SU-DHL-6 (cell line): ENCODE data around the gene FAM161A.

Experiments used
- H2AFZ ChIP-seq: fragments of 200-600 bp; sonication (generic); 2 replicates; pipeline ENCODE4 v1.6.1; 2014; ENCODE audit warnings: low read depth, mild to moderate bottlenecking, moderate library complexity, mixed read lengths, antibody characterized with exemption, low read length; ENCODE audit not compliant: severe bottlenecking
- H3F3A ChIP-seq: fragments of 200-600 bp; shearing (Covaris generic); 2 replicates; pipeline ENCODE4 v1.6.0; 2016; ENCODE audit warnings: antibody characterized with exemption, mild to moderate bottlenecking; ENCODE audit not compliant: insufficient read depth
- H3K27ac ChIP-seq: fragments of 200-600 bp; sonication (generic); 2 replicates; pipeline ENCODE4 v1.5.1; 2016; ENCODE audit warnings: low read depth, mild to moderate bottlenecking, low read length, moderate library complexity, mixed read lengths
- H3K27me3 ChIP-seq: fragments of 200-600 bp; sonication (generic), shearing (Covaris generic); 2 replicates; pipeline ENCODE4 v1.6.0; 2014; ENCODE audit warnings: mild to moderate bottlenecking, low read length
- H3K36me3 ChIP-seq: fragments of 200-600 bp; sonication (generic); 2 replicates; pipeline ENCODE4 v1.6.1; 2014; ENCODE audit warnings: mild to moderate bottlenecking, low read length, mixed read lengths
- H3K4me2 ChIP-seq: fragments of 300-600, 200-600 bp; shearing (Covaris generic), sonication (generic); 2 replicates; pipeline ENCODE4 v1.6.0; 2014; ENCODE audit warnings: low read length, low read depth, mild to moderate bottlenecking; ENCODE audit not compliant: poor library complexity, severe bottlenecking
- H3K4me3 ChIP-seq: fragments of 200-600 bp; sonication (generic); 2 replicates; pipeline ENCODE4 v1.5.1; 2014; ENCODE audit warnings: antibody characterized with exemption, low read length, mild to moderate bottlenecking, mixed read lengths; ENCODE audit not compliant: insufficient read depth, poor library complexity, severe bottlenecking
- H3K79me2 ChIP-seq: fragments of 200-600 bp; sonication (generic); 2 replicates; pipeline ENCODE4 v1.6.1; 2014; ENCODE audit warnings: mild to moderate bottlenecking, low read length, moderate library complexity; ENCODE audit not compliant: insufficient read depth
- H3K9ac ChIP-seq: fragments of 200-600 bp; sonication (generic); 2 replicates; pipeline ENCODE4 v1.7.0; 2014; ENCODE audit warnings: mild to moderate bottlenecking, low read length
- H3K9me2 ChIP-seq: fragments of 200-600 bp; sonication (generic); replicated peaks from 2 replicates; pipeline ENCODE4 v1.6.1; 2014; ENCODE audit warnings: low read length; ENCODE audit not compliant: insufficient read depth
- H3K9me3 ChIP-seq: fragments of 200-600 bp; sonication (generic); 2 replicates; pipeline ENCODE4 v1.6.1; 2014; ENCODE audit warnings: low read length, mixed read lengths; ENCODE audit not compliant: insufficient read depth
- H4K20me1 ChIP-seq: fragments of 200-600 bp; sonication (generic); 2 replicates; pipeline ENCODE4 v1.6.1; 2014; ENCODE audit warnings: low read depth, mild to moderate bottlenecking, antibody characterized with exemption, low read length, moderate library complexity, mixed read lengths
- EZH2phosphoT487 ChIP-seq: fragments of 200-600 bp; sonication (generic), shearing (Covaris generic); conservative IDR thresholded peaks from 2 replicates; pipeline ENCODE4 v1.6.1; 2018; ENCODE audit warnings: mild to moderate bottlenecking, antibody characterized with exemption, low read length, moderate library complexity, mixed read lengths
- TF ChIP-seq, protein P1 (sequence below): fragments of 200-600 bp; sonication (generic); IDR thresholded peaks from one replicate; pipeline ENCODE4 v1.5.1; 2017; ENCODE audit warnings: antibody characterized with exemption, mild to moderate bottlenecking, low read length, moderate library complexity; ENCODE audit not compliant: insufficient read depth, poor library complexity, severe bottlenecking

FAM161A gene

DNA sequence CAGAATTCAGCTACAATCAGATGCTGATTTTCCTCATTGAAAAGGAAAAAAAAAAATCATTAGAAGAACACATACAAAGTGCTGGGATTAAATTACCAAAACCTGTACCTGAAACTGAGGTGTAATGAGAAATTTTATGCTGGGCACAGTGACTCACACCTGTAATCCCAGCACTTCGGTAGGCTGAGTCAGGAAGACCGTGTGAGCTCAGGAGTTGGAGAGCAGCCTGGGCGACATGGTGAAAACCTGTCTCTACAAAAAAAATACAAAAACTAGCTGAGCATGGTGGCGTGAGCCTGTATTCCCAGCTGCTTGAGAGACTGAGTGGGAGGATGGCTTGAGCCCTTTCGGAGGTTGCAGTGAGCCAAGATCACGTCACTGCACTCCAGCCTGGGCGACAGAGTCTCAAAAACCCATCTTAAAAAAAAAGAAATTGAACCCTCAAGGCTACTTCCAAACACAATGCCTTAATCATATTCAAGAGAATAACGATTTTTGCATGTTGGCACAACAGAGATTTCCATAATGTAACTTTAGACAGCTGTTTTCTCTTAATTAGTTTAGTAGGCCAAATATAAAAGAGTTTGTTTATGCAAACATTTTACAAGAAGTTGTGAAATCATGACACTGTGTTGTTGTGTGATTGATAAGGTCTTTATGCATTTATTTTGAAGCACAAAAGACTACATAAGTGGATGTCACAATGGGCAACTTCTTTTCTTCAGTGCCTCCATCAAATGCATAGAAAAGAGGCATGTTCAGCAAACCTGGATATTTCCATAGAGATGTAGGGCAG, 63.9 kb downstream of the FAM161A start:
- no peak overlapping the region for H3K9ac ChIP-seq
- no peaks in the 10 kb centered on the region for H4K20me1 ChIP-seq
- no peak overlapping the region for H3K27ac ChIP-seq
- H3K9me2 ChIP-seq = no peaks in the 10 kb centered on the region
- H3F3A ChIP-seq = no peaks in the 10 kb centered on the region
- H3K27me3 ChIP-seq = no peaks in the 10 kb centered on the region
- no peak overlapping the region for H3K4me3 ChIP-seq
- TF ChIP-seq EZH2phosphoT487 = no peak
- TF ChIP-seq, protein P1, sequence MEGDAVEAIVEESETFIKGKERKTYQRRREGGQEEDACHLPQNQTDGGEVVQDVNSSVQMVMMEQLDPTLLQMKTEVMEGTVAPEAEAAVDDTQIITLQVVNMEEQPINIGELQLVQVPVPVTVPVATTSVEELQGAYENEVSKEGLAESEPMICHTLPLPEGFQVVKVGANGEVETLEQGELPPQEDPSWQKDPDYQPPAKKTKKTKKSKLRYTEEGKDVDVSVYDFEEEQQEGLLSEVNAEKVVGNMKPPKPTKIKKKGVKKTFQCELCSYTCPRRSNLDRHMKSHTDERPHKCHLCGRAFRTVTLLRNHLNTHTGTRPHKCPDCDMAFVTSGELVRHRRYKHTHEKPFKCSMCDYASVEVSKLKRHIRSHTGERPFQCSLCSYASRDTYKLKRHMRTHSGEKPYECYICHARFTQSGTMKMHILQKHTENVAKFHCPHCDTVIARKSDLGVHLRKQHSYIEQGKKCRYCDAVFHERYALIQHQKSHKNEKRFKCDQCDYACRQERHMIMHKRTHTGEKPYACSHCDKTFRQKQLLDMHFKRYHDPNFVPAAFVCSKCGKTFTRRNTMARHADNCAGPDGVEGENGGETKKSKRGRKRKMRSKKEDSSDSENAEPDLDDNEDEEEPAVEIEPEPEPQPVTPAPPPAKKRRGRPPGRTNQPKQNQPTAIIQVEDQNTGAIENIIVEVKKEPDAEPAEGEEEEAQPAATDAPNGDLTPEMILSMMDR = no peak
- no peak overlapping the region for H2AFZ ChIP-seq
- no peaks in the 10 kb centered on the region for H3K9me3 ChIP-seq
- H3K36me3 ChIP-seq = no peaks in the 10 kb centered on the region
- H3K4me2 ChIP-seq = no peak overlapping the region
- H3K79me2 ChIP-seq = no peaks in the 10 kb centered on the region

DNA sequence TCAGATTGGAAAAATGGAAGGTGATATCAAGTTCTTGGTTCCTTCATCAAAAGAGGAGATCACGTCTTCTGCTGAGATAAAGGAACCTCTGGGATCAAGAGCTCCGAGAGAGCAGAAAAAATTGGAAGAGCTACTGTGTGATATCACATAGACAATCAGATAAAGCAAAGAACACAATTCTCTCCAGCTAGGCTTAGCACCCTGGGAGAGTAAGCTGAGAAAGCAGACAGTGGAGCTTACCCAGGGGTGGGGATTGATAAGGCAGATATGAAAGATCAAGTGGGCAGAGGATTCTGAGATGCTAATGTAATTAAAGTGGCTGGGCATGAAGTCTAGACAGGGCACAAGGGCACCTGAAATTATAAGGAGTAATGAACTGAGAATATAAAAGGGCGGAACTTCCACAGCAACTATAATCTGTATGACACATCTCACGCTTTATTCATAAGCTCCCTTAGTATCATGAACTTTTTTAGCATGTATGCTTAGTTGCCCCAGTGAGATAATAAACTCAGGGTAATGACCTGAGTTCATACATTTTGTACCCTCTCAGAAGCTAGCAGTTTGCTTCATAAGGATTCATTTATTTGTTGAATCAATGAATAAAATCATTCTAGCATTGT, 65.8 kb downstream of the FAM161A start:
- Histone ChIP-seq H3K4me2 (no peak overlapping the region), H3K27ac (no peak overlapping the region), H3K27me3 (no peaks in the 10 kb centered on the region), H3K9ac (no peak overlapping the region), H3K4me3 (no peak overlapping the region), H3K9me3 (no peaks in the 10 kb centered on the region), H3K36me3 (no peaks in the 10 kb centered on the region), H2AFZ (no peak overlapping the region), H3F3A (no peaks in the 10 kb centered on the region), H3K9me2 (no peaks in the 10 kb centered on the region), H3K79me2 (no peaks in the 10 kb centered on the region), H4K20me1 (no peaks in the 10 kb centered on the region)
- TF ChIP-seq EZH2phosphoT487 = no peak
- TF ChIP-seq, protein P1 = no peak

DNA sequence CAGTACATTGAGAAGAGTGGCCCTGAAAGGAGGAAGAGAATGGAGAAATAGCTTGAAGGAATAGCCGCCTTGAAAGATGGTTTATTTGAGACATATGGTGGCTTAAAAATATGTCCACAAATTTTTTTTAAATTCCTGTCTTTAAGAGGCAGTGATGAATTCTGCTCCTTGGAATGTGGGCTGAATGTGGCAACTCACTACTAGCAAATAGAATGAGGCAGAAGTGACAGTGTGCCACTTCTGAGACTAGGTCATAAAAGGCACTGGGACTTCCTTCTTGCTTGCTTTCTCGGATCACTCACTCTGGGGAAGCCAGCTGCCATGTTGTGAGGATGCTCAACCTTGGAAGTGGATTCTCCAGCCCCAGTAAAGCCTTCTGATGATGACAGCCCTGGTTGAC, 67.0 kb downstream of the FAM161A start:
- H4K20me1 ChIP-seq = no peaks in the 10 kb centered on the region
- no peak overlapping the region for H3K27ac ChIP-seq
- H3K4me2 ChIP-seq = no peak overlapping the region
- TF ChIP-seq EZH2phosphoT487 = no peak
- TF ChIP-seq, protein P1 = no peak
- no peaks in the 10 kb centered on the region for H3K79me2 ChIP-seq
- no peaks in the 10 kb centered on the region for H3K9me2 ChIP-seq
- no peaks in the 10 kb centered on the region for H3K36me3 ChIP-seq
- no peaks in the 10 kb centered on the region for H3F3A ChIP-seq
- no peaks in the 10 kb centered on the region for H3K9me3 ChIP-seq
- H3K4me3 ChIP-seq = no peak overlapping the region
- H2AFZ ChIP-seq = no peak overlapping the region
- no peaks in the 10 kb centered on the region for H3K27me3 ChIP-seq
- no peak overlapping the region for H3K9ac ChIP-seq
